ENCODE data around the gene FKBP2.

FKBP2 gene

GRCh38 chr11:64265176-64266160 is 24.6 kb downstream of the FKBP2 start:
- no peak for FAIRE-seq

DNA sequence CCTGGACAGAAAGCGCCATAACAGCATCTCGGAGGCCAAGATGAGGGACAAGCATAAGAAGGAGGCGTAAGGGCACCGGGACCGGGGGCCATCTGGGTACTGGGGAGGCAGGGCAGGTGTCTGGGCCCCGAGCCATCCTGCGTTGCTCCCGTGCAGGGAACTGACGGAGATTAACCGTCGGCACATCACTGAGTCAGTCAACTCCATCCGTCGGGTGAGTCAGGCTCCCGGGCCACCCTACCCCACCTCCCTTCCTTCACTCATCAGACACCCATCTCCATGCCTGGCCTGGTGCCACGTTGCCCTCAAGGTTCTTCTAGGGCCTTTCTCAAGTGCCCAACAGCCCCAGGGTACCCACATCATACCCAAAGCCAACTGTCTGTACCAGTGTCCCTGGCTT is 25.4 kb downstream of the FKBP2 start:
- FAIRE-seq, result no peak

- no peak for FAIRE-seq
These were observed 26.5 kb downstream of the FKBP2 start for GRCh38 chr11:64267207-64267945.

DNA sequence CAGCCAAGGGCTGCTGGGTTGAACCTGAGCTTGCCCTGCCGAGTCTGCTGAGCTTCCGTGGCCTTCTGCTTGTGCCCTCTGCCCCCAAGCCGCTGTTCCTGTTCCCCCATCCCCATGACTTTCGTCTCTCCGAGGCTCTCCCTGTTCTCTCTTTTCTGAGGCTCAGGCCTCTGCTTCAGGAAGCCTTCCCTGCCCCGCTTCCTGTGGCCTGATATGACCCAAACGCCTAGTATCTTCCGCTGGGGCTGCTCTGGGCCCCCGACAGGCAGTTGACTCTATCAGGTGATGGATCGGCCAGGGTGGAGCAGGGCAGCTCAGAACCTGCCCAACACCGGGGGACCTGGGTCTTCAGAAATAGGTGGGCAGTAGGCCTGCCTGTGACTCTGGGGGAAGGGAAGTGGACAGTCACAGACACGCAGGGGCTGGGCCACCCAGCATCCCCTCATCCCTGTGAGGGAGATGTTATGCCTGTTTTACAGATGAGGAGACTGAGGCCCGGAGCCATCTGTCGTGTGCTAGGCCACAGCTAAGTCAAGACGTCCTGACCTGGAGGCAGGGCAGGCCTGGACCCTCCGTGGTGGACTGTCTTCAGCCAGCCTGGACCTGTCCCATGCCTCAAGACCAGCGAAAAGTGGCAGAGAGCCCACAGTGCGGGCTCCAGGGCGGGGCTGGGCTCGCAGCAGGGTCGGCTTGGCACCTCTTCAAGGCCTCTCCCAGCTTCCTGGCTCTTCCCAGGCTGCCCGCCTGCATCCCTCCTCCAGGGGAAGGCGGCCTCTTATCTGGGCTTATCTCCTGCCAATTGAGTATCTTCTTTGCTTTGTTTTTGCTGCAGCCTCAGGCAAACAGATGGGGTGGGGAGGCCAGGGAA is 27.4 kb downstream of the FKBP2 start:
- no peak for FAIRE-seq

- no peak for FAIRE-seq
These were observed 28.1 kb downstream of the FKBP2 start for GRCh38 chr11:64268893-64269539.

GRCh38 chr11:64269540-64270220 is 28.8 kb downstream of the FKBP2 start:
- FAIRE-seq, result no peak

DNA sequence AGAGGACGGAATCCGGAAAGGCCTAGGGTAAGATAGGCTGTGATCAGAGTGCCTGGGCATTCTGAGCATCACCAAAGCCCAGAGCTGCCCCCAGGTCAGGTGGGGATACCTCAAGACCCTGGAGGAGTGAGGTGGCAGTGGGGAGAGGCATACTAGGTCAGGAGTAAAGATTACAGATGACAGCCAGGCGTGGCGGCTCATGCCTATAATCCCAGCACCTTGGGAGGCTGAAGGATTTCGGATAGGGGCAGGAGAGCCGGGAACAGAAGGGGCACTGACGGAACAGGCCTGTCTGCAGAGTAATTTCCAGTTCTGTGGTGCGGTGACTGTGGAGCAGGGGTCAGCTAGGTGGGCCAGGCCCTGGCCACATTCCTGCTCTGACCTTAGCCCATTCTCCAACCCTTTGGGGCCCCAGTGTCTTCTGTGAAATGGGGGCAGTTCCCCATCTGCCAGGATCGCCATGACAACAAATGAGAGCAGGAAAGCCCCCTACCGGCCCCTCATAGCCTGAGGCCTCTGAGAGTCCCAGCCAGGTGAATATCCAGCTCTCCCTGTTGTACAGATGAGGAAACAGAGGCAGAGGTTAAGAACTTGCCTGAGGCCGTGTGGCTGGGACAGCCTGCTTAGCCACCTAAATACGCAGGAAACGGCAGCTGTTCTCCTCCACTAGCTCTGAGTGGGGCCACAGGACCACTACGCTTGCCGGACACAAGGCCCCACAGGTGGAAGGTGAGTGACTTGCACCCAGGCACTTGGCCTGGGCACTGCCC is 34.3 kb downstream of the FKBP2 start:
- FAIRE-seq, result no peak

DNA sequence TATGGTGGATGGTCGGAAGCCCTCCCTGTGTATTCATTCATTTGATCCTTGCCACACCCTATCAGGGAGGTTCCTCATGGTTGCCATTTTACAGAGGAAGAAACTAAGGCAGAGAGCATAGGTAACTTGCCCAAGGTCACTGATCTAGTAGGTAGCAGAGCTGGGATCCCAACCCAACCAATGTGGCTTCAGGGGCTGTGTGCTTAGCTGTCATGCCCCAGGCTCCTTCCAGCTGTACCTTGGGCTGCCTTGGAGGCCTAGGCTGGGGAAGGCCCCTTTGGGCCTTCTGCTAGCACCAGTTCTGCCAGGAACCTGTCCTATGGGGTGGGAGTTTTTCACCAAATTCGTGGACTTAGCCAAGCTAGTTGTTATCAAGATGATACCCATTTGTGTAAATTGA is 34.9 kb downstream of the FKBP2 start:
- no peak for FAIRE-seq

- FAIRE-seq, result no peak
These were observed 35.9 kb downstream of the FKBP2 start for GRCh38 chr11:64276653-64277431.

- FAIRE-seq, result no peak
These were observed 37.8 kb downstream of the FKBP2 start for GRCh38 chr11:64278576-64279190.

DNA sequence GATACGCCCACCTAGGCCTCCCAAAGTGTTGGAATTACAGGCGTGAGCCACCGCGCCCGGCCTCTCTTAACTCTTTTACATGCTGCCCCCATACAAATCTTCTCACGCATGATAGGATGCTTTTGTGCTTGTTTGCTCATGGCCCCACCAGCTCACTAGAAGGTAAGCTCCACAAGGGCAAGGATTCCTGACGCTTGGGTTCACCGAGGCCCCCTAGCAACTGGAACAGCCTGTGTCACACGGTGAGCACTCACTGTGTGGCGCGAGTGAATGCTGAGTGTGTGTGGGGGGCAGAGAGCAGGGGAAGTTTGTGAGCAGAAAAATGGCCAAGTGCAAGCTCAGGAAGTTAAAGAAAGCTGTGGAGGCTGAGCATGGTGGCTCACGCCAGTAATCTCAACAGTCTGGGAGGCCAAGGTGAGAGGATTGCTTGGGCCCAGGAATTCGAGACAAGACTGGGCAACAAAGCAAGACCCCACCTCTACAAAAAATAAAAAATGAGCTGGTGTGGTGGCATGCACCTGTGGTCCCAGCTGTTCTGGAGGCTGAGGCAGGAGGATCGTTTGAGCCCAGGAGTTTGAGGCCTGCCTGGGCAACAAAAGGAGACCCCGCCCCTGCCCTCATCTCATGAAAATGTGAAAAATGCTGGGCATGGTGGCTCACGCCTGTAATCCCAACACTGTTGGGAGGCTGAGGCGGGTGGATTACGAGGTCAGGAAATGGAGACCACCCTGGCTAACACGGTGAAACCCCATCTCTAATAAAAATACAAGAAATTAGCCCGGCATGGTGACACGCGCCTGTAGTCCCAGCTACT is 41.3 kb downstream of the FKBP2 start:
- FAIRE-seq, result no peak

DNA sequence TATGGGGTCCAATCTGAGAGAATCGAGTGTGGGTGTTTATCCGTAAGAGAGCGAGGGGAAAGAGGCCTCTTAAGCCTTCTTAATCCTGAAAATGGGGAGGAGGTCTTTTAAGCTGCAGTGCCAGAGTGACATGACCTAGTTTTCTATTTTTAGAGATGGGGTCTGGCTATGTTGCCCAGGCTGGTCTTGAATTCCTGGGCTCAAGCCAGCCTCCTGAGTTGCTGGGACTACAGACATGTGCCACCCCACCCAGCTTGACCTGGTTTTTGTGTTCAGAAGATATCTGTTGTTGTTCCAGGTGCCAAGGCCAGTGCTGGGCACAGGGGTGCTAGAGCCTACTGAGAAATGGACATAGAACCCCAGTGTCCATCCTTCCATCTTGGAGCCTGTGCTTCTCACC is 42.2 kb downstream of the FKBP2 start:
- FAIRE-seq, result no peak

DNA sequence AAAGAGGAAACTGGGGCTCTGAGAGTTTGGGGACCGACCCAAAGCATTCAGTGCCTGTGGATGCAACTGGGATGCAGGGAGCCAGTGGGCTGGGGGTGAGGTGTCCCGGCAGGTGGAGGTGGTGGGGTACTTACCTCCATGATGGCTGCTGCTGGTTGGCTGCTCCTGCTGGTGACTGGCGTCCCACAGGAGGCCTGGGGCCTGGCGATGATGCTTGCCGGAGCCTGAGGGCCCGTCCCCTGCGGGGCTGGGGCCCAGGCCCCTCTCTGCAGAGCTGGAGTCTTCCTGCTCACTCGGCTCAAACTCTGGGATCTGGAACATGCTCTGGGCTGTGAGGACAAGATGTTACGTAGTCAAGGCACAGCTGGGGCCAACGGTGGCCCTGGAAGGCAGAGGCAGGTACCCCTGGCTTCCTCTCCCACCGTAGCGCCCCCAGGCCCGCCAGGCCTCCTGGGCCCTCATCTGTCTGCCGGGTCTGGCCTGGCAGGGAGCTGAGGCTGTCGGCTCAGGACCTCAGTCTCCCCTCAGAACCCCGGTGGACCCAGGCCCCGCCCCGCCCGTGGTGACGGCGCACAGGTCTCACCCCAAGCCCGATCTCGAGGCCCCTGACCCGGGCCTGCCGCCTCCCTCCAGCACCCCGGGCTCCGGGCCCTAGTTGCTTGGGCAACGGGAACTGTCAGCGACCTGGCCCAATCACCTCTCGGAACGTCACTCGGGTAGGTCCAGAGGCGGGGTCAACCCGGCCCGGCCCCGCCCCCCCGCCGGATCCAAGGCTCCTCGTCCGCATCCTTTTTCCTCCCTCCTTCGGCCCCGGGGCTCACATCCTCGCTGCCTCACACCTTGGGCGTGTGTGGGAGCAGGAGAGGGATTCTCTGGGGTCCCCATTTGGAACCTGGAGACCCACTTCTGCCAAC is 43.4 kb downstream of the FKBP2 start, which contains the start of gene BAD:
TSS of gene BAD (minus strand) at position 618 of the 914 bp plus-strand sequence. CDS start at position 321, 297 bp downstream.
- FAIRE-seq, result no peak

DNA sequence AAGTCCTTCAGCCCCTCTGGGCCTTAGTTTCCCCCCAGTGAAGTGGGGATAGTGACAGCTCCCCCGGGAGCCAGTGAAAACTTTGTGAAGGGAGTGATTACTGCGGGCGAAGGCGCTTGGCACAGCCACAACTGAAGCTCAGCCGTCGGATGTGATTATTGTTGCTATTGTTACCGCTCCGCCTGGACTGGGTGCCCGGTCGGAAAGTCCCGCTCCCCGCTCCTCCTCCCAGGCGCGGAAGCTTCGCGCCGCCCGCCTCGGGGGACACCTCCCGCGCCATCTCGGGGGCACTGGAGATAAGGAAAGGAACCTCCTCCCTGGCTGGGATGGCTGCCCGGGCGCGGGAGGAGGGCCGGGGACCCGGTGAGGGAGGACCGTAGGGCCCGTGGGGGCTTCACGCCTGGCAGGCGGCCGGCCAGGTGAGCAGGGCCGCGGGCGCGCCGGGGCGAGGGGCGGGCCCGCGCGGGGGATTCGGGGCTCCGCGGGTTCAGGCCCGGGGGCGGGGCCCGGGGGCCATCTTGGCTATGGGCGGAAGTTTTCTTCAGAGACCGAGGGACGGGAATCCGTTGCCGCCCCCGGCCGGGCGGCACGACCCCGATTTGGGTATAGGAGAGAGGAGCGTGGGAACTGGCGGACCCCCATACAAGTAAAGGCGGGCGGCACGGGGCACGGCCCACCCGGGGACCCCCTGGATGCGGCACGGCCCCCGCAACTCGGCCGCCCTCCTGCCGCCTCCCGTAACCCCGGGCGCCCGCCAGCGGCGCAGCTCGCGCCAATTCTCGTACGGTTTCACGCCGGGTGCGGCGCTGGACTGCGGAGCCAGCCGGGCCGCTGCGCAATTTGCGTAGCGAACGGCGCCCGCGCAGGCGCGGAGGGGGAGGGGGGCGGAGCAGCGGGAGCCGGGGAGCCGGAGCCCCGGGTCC is 44.3 kb downstream of the FKBP2 start, which contains the start of gene GPR137:
TSS of gene GPR137 (plus strand) at position 887 of the 923 bp plus-strand sequence. CDS start 677 bp downstream, outside the sequence.
- no peak for FAIRE-seq

- FAIRE-seq, result no peak
These were observed 45.2 kb downstream of the FKBP2 start for GRCh38 chr11:64285885-64286800.
